Activated CD8-positive, alpha-beta memory T cell treated with anti-CD3 and anti-CD28 coated beads for 24 hours (primary cell): ENCODE data around the gene NFYA.
"Not testable (repeated sequence)": the region's sequence is repeated elsewhere in the genome, so short reads cannot be mapped to it uniquely, and the experiment has no call there.

Source experiments
- DNase-seq: peaks from one replicate; pipeline ENCODE4 v3.0.0-alpha.2; 2020

NFYA gene

DNA sequence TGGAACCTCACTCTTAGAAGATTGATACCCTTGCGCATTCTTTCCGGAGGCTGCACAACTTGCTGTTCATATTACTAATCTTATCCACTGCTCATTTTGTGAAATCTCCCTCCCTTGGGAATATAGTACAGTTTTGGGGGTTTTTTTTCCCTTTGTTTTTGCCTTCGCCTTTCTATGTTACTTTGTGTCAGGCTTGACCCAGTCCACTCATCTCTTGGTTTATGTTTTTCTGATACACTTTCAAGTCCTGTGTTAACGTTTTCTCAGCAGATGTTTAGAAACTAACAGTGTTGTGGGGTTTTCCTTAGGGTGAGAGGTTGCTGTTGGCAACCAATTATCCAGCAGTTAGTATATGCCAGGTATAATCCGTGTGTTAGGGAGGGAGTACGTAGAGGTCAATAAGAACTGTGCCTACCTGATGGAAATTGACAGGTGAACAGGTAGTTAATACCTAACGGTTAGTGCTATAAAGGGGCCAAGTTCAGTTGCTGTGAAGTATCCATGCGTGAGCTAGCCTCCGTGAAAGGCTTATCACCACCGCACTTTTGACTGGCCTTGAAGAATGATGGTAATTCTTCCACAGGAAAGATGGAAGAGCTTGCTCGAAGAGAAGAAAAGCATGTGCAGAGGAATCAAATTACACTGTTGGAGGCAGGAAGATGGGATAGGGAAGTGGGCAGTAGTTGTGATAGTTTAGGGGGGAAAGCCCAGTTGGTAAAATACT, 1.4 kb downstream of the NFYA start:
- DNase-seq = no peak

- no peak for DNase-seq
Observed at GRCh38 chr6:41074692-41075436, 2.1 kb downstream of the NFYA start.

GRCh38 chr6:41075651-41076626, 3.2 kb downstream of the NFYA start:
- DNase-seq = no peak

GRCh38 chr6:41077536-41077935, 4.8 kb downstream of the NFYA start:
- no peak for DNase-seq

DNA sequence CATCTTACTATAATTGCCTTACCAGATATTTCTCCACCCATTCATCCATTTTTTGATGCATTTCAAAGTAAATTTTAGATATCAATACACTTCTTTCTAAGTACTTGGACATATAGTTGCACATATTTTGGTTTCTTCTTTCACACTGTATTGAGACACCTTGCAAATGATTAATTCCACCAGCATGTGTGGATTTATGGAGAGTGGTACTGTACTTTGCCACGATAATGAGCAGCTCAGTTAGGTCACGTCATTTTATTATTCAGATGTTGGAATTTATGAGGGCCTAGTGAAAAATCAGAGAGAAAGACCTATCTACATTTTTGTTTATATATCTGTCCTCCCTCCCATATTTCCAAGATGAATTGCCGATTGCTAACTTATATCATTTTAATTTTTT, 5.3 kb downstream of the NFYA start:
- DNase-seq = no peak

GRCh38 chr6:41079080-41079479, 6.3 kb downstream of the NFYA start:
- DNase-seq = no peak

DNA sequence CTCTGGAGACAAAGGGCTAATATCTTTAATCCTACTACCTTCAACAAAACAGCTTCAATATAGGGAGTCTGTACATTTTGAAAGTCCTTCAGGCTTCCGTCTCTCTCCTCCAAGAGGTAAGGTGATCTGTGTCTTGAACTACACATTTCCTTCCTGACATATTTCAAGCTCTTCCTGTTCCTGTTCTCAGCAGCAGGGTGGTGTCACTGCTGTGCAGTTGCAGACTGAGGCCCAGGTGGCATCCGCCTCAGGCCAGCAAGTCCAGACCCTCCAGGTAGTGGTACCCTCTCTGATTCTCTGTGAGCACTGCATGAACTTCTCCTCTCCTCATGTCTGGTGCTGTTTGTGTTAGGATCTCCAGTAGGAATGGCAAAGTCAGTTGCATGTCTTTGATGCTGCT, 7.8 kb downstream of the NFYA start:
- DNase-seq = no peak

- DNase-seq = no peak
Observed at GRCh38 chr6:41083072-41083471, 10.3 kb downstream of the NFYA start.

GRCh38 chr6:41085182-41085581, 12.4 kb downstream of the NFYA start:
- no peak for DNase-seq

DNA sequence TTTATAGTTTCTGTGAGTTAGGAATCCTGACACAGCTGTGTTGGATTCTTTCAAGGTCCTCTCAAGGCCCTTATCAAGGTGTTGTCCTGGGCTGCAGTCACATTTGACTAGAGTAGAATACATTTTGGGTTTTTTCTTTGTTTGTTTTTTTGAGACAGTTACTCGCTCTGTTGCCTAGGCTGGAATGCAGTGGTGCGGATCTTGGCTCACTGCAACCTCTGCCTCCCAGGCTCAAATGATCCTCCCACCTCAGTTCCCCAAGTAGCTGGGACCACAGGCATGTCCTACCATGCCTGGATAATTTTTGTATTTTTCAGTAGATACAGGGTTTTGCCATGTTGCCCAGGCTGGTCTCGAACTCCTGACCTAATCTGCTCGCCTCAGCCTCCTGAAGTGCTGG, 15.7 kb downstream of the NFYA start:
- DNase-seq = no peak

GRCh38 chr6:41090841-41091761, 18.3 kb downstream of the NFYA start:
- no peak for DNase-seq

DNA sequence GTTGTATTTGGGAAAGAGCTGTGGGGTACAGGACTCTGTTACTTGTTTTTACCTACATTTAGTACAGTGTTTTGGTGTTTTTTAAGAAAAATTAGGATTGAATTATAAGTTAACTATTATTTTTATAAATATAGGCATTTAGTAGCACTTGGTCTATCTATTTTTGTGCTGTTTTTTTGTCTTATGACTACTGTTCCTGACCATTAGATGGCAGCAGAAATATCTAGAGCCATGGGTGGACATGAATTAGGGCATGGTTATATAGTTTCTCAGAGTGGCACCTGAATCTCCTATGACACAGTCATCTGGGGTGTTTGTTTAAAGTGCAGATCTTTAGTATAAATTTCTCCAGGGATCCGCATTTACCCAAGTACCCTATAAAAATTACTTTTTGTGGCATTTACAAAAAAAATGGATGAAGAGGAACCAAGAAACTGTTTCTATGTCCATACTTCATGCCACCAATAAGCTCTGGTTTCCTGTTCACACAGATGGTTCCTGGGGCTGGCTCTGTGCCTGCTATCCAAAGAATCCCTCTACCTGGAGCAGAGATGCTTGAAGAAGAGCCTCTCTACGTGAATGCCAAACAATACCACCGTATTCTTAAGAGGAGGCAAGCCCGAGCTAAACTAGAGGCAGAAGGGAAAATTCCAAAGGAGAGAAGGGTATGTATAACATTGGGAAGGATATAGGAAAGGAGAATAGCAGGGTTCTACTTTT, 19.8 kb downstream of the NFYA start:
- no peak for DNase-seq

- DNase-seq = no peak
Observed at GRCh38 chr6:41093729-41094128, 21.0 kb downstream of the NFYA start.

DNA sequence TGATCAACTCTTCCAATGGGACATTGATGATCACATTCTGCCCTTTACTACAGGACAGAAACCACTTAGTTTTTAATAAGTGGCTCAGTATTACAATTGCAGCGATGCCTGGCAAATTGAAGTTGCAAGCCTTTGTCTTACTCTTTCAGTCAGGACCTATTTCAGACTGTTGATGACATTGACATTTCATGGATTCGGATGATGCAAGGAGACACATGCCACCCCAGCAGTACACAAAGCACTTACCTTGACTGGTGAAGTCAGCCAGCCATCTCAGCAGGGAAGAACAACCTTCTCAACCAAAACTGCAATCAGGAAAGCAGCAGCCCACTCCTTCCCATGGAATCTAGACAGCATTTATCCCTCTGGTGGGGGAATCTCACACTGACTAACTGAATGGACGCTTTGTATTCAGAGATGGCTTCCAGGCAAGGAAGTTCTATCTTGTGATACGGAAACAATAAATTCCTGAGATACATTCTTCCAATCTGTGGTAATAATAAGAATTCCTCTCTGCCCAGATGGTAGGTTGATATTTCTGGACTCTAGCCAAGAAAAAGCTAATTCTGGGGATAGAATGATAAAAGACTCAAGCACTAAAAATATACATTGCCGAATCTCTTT, 24.8 kb downstream of the NFYA start:
- DNase-seq = no peak

DNA sequence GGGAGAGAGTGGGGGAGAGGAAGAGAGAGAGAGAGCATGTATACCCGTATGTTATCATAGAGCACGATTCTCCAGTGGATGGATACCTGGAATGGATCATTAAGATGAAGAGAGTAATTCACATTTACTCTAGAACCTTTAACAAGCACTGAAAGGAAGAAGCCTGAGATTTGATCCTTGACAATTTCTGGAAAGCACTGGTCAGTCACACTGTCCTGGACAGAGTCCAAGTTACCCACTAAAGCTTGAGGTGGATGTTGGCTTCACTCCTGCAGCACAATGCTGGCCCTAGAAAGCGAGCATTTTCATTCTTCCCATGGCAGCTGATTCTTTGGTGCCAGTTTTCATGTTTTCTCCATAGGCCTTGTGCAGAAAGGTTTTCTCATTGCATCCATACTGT, 25.6 kb downstream of the NFYA start:
- no peak for DNase-seq

GRCh38 chr6:41100871-41101287, 28.1 kb downstream of the NFYA start:
- no peak for DNase-seq

GRCh38 chr6:41103847-41104246, 31.1 kb downstream of the NFYA start:
- DNase-seq = no peak

DNA sequence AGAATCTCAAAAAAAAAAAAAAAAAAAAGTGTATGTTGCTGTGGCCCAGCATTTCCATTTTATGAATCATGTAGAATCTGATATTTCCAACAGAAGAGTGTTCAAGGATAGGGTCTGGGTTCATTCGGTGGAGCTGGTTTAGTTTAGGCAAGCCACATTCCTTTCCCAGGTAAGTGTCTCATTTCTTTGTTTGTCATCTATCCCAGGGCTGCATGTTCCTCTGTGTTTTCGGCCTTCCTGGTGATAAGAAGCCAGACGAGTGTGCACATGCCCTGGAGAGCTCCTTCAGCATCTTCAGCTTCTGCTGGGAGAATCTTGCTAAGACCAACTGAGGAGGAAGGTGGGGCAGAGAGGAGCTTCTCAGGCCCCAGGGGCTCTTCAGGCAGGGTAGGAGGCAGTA, 38.2 kb downstream of the NFYA start:
- DNase-seq = no peak

- not testable (repeated sequence) for DNase-seq
Observed at GRCh38 chr6:41115027-41115426, 42.3 kb downstream of the NFYA start.

GRCh38 chr6:41119508-41119907, 46.7 kb downstream of the NFYA start:
- no peak for DNase-seq

- no peak for DNase-seq
Observed at GRCh38 chr6:41120058-41120457, 47.3 kb downstream of the NFYA start.
